ENCODE data around the gene HDAC5. TPM values are rescaled to one million over a fixed set of nuclear protein-coding genes. Genes with fewer than 3 reads are reported as not detected.

Gene HDAC5
- total and polyA plus RNA-seq, 2 experiments from 2014 or later = 28.5 to 98.7 TPM

GRCh38 chr17:44113868-44114840 lies 9.3 kb downstream of the HDAC5 start:
- in situ Hi-C loops (cut with MboI) = no loop called here
- 93 to 94% methylated on average over 9 of the region's 9 CpGs for WGBS, 2 experiments (ENCODE audit: low coverage in 1 of 2, low lambda C conversion rate in 2 of 2, missing lambda C conversion rate in 2 of 2)
- Histone ChIP-seq H3F3A (ENCODE audit: insufficient read depth) (0 out of 2 replicates have a peak, but pooled peaks cover 5% of the 10 kb centered on the region), H3K9ac (no peak overlapping the region), H3K9me2 (ENCODE audit: insufficient read depth) (no peaks in the 10 kb centered on the region), H3K27me3 (replicated peaks; ENCODE audit: insufficient read depth) (no peaks in the 10 kb centered on the region), H4K20me1 (ENCODE audit: insufficient read depth) (no peaks in the 10 kb centered on the region), H3K4me3 (no peak overlapping the region), H3K9me3 (ENCODE audit: low read depth) (no peaks in the 10 kb centered on the region), H3K4me1 (ENCODE audit: insufficient read depth) (peaks cover 23% of the 10 kb centered on the region), H3K36me3 (ENCODE audit: low read depth) (no peaks in the 10 kb centered on the region), H3K79me2 (ENCODE audit: insufficient read depth) (peaks cover 64% of the 10 kb centered on the region), H3K27ac (no peak overlapping the region), H2AFZ (no peak overlapping the region), H3K4me2 (ENCODE audit: unreplicated experiment) (no peak overlapping the region)
- no peak for DNase-seq
- TF ChIP-seq EZH2phosphoT487 (IDR thresholded peaks at IDR 0.05; ENCODE audit: insufficient read depth, low read depth) = no peak
- no peak for TF ChIP-seq EZH2 (IDR thresholded peaks at IDR 0.05; ENCODE audit: insufficient read depth, poor library complexity, severe bottlenecking)

DNA sequence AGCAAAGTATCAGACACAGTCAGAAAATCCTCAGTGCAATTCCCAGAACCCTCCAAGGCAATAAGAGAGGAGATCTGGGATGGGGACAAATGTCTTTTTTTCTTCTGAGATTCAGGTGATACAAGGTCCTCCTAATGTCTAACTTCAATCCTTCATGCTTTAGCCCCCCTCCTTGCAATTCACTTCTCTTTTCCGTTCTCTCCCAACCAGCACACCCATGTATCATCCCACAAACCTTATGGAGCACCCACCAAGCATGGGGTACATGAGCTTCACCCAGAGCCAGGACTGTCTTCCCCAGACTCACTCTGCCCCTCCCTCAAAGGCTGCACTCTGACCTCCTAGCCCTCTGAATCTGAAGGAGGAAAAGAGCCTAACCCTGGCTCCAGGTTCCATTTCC lies 10.1 kb downstream of the HDAC5 start:
- H4K20me1 ChIP-seq (ENCODE audit: insufficient read depth) = no peaks in the 10 kb centered on the region
- H3K36me3 ChIP-seq (ENCODE audit: low read depth) = no peaks in the 10 kb centered on the region
- 95% methylated on average over 1 of the region's 1 CpG; no CpG with 5 or more reads in 1 of the 2 experiments for WGBS, 2 experiments (ENCODE audit: low coverage in 1 of 2, low lambda C conversion rate in 2 of 2, missing lambda C conversion rate in 2 of 2)
- no peaks in the 10 kb centered on the region for H3K9me3 ChIP-seq (ENCODE audit: low read depth)
- no peak overlapping the region for H2AFZ ChIP-seq
- no peak overlapping the region for H3K9ac ChIP-seq
- peaks cover 29% of the 10 kb centered on the region for H3K4me1 ChIP-seq (ENCODE audit: insufficient read depth)
- peaks cover 61% of the 10 kb centered on the region for H3K79me2 ChIP-seq (ENCODE audit: insufficient read depth)
- DNase-seq = no peak
- H3K4me3 ChIP-seq = no peak overlapping the region
- H3K27me3 ChIP-seq (replicated peaks; ENCODE audit: insufficient read depth) = no peaks in the 10 kb centered on the region
- in situ Hi-C loops (cut with MboI) = no loop called here
- no peak overlapping the region for H3K4me2 ChIP-seq (ENCODE audit: unreplicated experiment)
- no peak for TF ChIP-seq EZH2phosphoT487 (IDR thresholded peaks at IDR 0.05; ENCODE audit: insufficient read depth, low read depth)
- TF ChIP-seq EZH2 (IDR thresholded peaks at IDR 0.05; ENCODE audit: insufficient read depth, poor library complexity, severe bottlenecking) = no peak
- H3F3A ChIP-seq (ENCODE audit: insufficient read depth) = peaks cover 6% of the 10 kb centered on the region
- H3K27ac ChIP-seq = no peak overlapping the region
- no peaks in the 10 kb centered on the region for H3K9me2 ChIP-seq (ENCODE audit: insufficient read depth)

DNA sequence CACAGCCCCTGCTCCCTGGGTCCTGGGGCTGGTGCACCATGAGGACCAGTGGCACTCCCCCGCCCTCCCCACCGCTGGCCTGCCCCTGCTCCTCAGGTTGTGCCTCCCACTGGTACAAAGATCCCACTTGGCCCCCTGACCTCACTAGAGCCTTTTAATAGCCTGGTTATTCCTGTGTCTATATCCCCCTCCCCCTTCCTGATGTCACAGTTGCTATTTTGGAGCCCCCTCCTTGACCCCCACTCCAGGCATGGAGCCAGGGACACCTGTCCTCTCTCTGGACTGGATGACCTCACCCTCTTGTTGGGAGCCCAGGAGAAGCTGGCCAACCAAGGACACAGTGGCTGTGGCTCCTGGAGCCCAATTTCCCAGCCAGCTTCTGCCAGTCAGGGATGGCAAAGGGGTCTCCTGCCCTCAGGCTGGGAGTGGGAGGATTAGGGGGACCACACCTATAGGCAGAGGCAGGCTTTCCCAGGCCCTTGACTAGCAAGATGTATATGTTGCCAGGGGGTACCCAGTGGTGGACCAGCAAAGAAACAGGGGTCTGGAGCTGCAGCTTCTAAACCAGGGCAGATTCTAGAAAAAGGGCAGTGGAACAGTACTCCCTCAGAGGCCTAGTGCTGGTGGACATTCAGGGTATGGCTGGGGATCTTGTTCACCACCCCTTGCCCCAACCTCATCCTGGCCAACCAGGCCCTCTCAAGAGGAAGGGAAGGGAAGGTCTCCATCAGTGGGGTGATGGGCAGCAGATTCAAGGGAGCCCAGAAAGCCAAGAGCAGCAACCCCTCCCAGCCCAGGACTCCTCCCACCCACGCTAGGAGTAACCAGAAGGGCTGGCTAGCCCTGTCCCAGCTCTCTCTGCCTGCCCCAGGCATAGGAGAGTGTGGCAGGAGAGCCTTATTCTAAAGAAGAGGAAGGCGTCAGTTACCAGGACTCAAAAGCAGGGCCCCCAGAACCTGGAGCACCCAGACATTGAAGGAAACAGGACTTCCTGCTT lies 10.9 kb downstream of the HDAC5 start:
- Histone ChIP-seq H3K27ac (no peak overlapping the region), H3K9ac (no peak overlapping the region), H3K79me2 (ENCODE audit: insufficient read depth) (peaks cover 61% of the 10 kb centered on the region), H3K4me2 (ENCODE audit: unreplicated experiment) (no peak overlapping the region), H3K27me3 (replicated peaks; ENCODE audit: insufficient read depth) (no peaks in the 10 kb centered on the region), H3K9me3 (ENCODE audit: low read depth) (no peaks in the 10 kb centered on the region), H3K36me3 (ENCODE audit: low read depth) (no peaks in the 10 kb centered on the region), H3K4me1 (ENCODE audit: insufficient read depth) (peaks cover 37% of the 10 kb centered on the region), H3F3A (ENCODE audit: insufficient read depth) (peaks cover 14% of the 10 kb centered on the region), H3K4me3 (no peak overlapping the region), H2AFZ (no peak overlapping the region), H4K20me1 (ENCODE audit: insufficient read depth) (no peaks in the 10 kb centered on the region), H3K9me2 (ENCODE audit: insufficient read depth) (no peaks in the 10 kb centered on the region)
- 83 to 84% methylated on average over 4 of the region's 4 CpGs for WGBS, 2 experiments (ENCODE audit: low coverage in 1 of 2, low lambda C conversion rate in 2 of 2, missing lambda C conversion rate in 2 of 2)
- in situ Hi-C loops (cut with MboI) = no loop called here
- no peak for DNase-seq
- no peak for TF ChIP-seq EZH2 (IDR thresholded peaks at IDR 0.05; ENCODE audit: insufficient read depth, poor library complexity, severe bottlenecking)
- no peak for TF ChIP-seq EZH2phosphoT487 (IDR thresholded peaks at IDR 0.05; ENCODE audit: insufficient read depth, low read depth)

DNA sequence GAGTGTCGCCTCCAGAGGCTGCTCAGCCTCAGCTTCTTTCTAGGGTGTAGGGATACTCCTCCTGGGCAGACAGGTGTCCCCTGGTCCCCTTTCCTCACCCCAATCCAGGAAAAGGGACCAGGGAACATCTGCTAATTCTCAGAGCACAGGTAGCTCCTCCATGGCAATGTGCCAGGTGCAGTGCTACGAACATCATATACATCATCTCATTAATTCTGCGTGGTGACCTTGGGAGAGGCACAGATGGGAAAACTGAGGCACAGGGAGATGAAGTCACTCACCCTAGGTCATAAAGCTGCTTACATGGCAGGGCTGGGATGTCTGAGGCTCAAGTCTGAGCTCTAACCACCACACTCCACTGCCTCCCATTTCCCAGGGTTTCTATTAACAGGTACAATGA lies 11.7 kb downstream of the HDAC5 start:
- TF ChIP-seq EZH2phosphoT487 (IDR thresholded peaks at IDR 0.05; ENCODE audit: insufficient read depth, low read depth) = no peak
- TF ChIP-seq EZH2 (IDR thresholded peaks at IDR 0.05; ENCODE audit: insufficient read depth, poor library complexity, severe bottlenecking) = no peak
- H3K27ac ChIP-seq = 0 out of 2 replicates have a peak overlapping the region, but pooled peaks have one; percentile 89
- H3K9me3 ChIP-seq (ENCODE audit: low read depth) = no peaks in the 10 kb centered on the region
- no peak overlapping the region for H3K4me3 ChIP-seq
- in situ Hi-C loops (cut with MboI) = no loop called here
- H3K4me1 ChIP-seq (ENCODE audit: insufficient read depth) = peaks cover 41% of the 10 kb centered on the region
- DNase-seq = no peak
- H3K36me3 ChIP-seq (ENCODE audit: low read depth) = no peaks in the 10 kb centered on the region
- no peaks in the 10 kb centered on the region for H3K27me3 ChIP-seq (replicated peaks; ENCODE audit: insufficient read depth)
- no peaks in the 10 kb centered on the region for H4K20me1 ChIP-seq (ENCODE audit: insufficient read depth)
- WGBS, 2 experiments (ENCODE audit: low coverage in 1 of 2, low lambda C conversion rate in 2 of 2, missing lambda C conversion rate in 2 of 2) = 62 to 72% methylated on average over 3 of the region's 3 CpGs
- peaks cover 22% of the 10 kb centered on the region for H3F3A ChIP-seq (ENCODE audit: insufficient read depth)
- H3K4me2 ChIP-seq (ENCODE audit: unreplicated experiment) = no peak overlapping the region
- no peak overlapping the region for H2AFZ ChIP-seq
- H3K79me2 ChIP-seq (ENCODE audit: insufficient read depth) = peaks cover 62% of the 10 kb centered on the region
- H3K9ac ChIP-seq = no peak overlapping the region
- no peaks in the 10 kb centered on the region for H3K9me2 ChIP-seq (ENCODE audit: insufficient read depth)
